Smooth muscle cell (in vitro differentiated cells): ENCODE measurements around the gene TBC1D10A. TPM values are rescaled to one million over a fixed set of nuclear protein-coding genes. Genes with fewer than 3 reads are reported as not detected.

Source experiments
- DNase-seq: peaks from one replicate; lab custom pipeline; 2025; ENCODE audit not compliant: unreplicated experiment; lab: John Stamatoyannopoulos, UW
- H2AFZ ChIP-seq: fragments of 200-600 bp; sonication (generic); 2 replicates; pipeline ENCODE4 v1.6.0; 2016; ENCODE audit warnings: antibody characterized with exemption, low read depth, mild to moderate bottlenecking
- H3F3A ChIP-seq: fragments of 200-600 bp; sonication (generic); 2 replicates; pipeline ENCODE4 v1.6.0; 2017; ENCODE audit warnings: antibody characterized with exemption, low read depth
- H3K27ac ChIP-seq: fragments of 200-600 bp; sonication (generic); 2 replicates; pipeline ENCODE4 v1.5.1; 2016; ENCODE audit warnings: low read depth, mild to moderate bottlenecking
- H3K27me3 ChIP-seq: fragments of 200-600 bp; sonication (generic); 2 replicates; pipeline ENCODE4 v1.6.1; 2016; ENCODE audit warnings: low read depth, mild to moderate bottlenecking
- H3K36me3 ChIP-seq: fragments of 200-600 bp; sonication (generic); 2 replicates; pipeline ENCODE4 v1.5.1; 2016; ENCODE audit warnings: low read depth
- H3K4me1 ChIP-seq: fragments of 200-600 bp; sonication (generic); 2 replicates; pipeline ENCODE4 v1.5.1; 2016; ENCODE audit warnings: low read depth
- H3K4me2 ChIP-seq: fragments of 200-600 bp; sonication (generic); 2 replicates; pipeline ENCODE4 v1.6.0; 2016; ENCODE audit warnings: mild to moderate bottlenecking
- H3K4me3 ChIP-seq: fragments of 200-600 bp; sonication (generic); 2 replicates; pipeline ENCODE4 v1.5.1; 2016; ENCODE audit warnings: mild to moderate bottlenecking
- H3K79me2 ChIP-seq: fragments of 200-600 bp; sonication (generic); 2 replicates; pipeline ENCODE4 v1.6.0; 2016; ENCODE audit warnings: low read depth, mild to moderate bottlenecking
- H3K9ac ChIP-seq: fragments of 200-600 bp; sonication (generic); 2 replicates; pipeline ENCODE4 v1.6.0; 2016; ENCODE audit warnings: low read depth
- H3K9me3 ChIP-seq: fragments of 200-600 bp; sonication (generic); replicated peaks from 2 replicates; pipeline ENCODE4 v1.5.1; 2016; ENCODE audit warnings: low read depth
- H4K20me1 ChIP-seq: fragments of 200-600 bp; sonication (generic); 2 replicates; pipeline ENCODE4 v1.6.0; 2016; ENCODE audit warnings: low read depth
- WGBS: methylation state at CpG from one replicate; pipeline ENCODE4 v1.1.7; 2016; ENCODE audit warnings: low lambda C conversion rate; 5-methylcytosine and 5-hydroxymethylcytosine counted together
- polyA plus RNA-seq: library from polyadenylated mRNA; unstranded; fragments of >200 nt; fragmentation: Nextera tagmentation; extraction: Ambion mirVana; gene quantifications from 2 replicates; pipeline ENCODE4 v1.2.1, GENCODE V29; 2016
- total RNA-seq: library from RNA; depleted of rRNA; stranded (reverse); fragments of >200 nt; gene quantifications from 2 replicates; pipeline ENCODE4 v1.2.3, GENCODE V29; 2014
- TF ChIP-seq, protein P1 (sequence below): fragments of 200-600 bp; sonication (generic); IDR thresholded peaks from 2 replicates; pipeline ENCODE4 v1.5.1; 2017; ENCODE audit warnings: borderline replicate concordance, mild to moderate bottlenecking, antibody characterized with exemption; ENCODE audit not compliant: insufficient read depth, poor library complexity, severe bottlenecking

TBC1D10A gene
- total and polyA plus RNA-seq, 2 experiments from 2014 or later: 16.8 to 51.1 TPM

DNA sequence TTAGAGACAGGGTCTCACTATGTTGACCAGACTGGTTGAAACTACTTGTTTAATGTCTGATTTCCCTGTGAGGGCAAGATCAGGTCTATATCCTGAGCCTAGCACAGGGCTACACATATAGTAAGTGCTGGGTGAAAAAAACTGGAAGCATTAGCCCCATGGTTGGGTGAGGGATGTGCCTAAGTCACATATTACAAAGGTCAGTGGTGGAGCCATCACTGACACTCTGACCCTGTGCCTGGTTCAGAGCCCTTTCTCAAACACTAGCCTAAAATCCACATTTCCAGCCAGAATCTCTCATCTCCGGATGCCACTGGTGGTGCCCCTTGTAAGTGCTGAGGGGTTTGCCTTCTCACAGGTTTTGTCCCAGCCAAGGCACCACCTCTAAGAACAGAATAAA, 9.0 kb downstream of the TBC1D10A start:
- peaks cover under 1% of the 10 kb centered on the region for H3K4me1 ChIP-seq
- H3K4me2 ChIP-seq: peak overlapping the region; percentile 14
- H3K27me3 ChIP-seq: no peaks in the 10 kb centered on the region
- H2AFZ ChIP-seq: no peak overlapping the region
- no peak for DNase-seq
- WGBS: 100% methylated on average over 1 of the region's 1 CpG
- peaks cover 95% of the 10 kb centered on the region for H3K79me2 ChIP-seq
- no peaks in the 10 kb centered on the region for H3K36me3 ChIP-seq
- TF ChIP-seq, protein P1, sequence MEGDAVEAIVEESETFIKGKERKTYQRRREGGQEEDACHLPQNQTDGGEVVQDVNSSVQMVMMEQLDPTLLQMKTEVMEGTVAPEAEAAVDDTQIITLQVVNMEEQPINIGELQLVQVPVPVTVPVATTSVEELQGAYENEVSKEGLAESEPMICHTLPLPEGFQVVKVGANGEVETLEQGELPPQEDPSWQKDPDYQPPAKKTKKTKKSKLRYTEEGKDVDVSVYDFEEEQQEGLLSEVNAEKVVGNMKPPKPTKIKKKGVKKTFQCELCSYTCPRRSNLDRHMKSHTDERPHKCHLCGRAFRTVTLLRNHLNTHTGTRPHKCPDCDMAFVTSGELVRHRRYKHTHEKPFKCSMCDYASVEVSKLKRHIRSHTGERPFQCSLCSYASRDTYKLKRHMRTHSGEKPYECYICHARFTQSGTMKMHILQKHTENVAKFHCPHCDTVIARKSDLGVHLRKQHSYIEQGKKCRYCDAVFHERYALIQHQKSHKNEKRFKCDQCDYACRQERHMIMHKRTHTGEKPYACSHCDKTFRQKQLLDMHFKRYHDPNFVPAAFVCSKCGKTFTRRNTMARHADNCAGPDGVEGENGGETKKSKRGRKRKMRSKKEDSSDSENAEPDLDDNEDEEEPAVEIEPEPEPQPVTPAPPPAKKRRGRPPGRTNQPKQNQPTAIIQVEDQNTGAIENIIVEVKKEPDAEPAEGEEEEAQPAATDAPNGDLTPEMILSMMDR: no peak
- H3K27ac ChIP-seq: peak overlapping the region; percentile 64
- H3K9ac ChIP-seq: no peak overlapping the region
- H3K4me3 ChIP-seq: no peak overlapping the region
- H3F3A ChIP-seq: peaks cover 6% of the 10 kb centered on the region
- peaks cover 99% of the 10 kb centered on the region for H4K20me1 ChIP-seq
- H3K9me3 ChIP-seq: no peaks in the 10 kb centered on the region

DNA sequence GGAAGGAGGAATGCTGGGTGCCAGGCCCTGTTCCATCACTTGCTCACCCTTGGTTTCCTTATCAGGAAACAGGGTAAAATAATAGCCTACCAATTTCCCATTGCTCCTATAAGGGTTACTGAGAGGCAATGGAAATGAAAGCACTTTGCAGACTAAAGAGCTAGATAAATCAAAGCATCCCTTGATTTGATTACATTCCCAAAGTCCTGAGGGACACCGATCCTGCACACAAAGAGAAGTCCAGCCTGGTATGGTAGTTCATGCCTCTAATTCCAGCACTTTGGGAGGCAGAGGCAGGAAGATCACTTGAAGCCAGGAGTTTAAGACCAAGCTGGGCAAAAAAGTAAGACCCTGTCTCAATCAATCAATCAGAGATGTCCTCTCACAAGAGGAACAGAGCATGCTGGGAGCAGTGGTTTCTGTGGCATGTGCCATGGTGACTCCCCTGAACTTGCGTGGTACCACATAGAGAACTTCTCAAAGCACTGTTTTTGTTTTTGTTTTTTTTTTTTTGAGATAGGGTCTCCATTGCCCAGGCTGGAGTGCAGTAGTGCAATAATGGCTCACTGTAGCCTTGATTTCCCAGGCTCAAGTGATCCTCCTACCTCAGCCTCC, 10.7 kb downstream of the TBC1D10A start:
- no peak overlapping the region for H3K4me3 ChIP-seq
- H3K4me1 ChIP-seq: peaks cover 14% of the 10 kb centered on the region
- no peaks in the 10 kb centered on the region for H3K36me3 ChIP-seq
- no peaks in the 10 kb centered on the region for H3K27me3 ChIP-seq
- TF ChIP-seq, protein P1: no peak
- H3K27ac ChIP-seq: peak overlapping the region; percentile 74
- H4K20me1 ChIP-seq: peaks cover 99% of the 10 kb centered on the region
- WGBS: 91% methylated on average over 2 of the region's 2 CpGs
- DNase-seq: no peak
- H3F3A ChIP-seq: peaks cover 20% of the 10 kb centered on the region
- no peak overlapping the region for H3K4me2 ChIP-seq
- H2AFZ ChIP-seq: no peak overlapping the region
- H3K9ac ChIP-seq: no peak overlapping the region
- no peaks in the 10 kb centered on the region for H3K9me3 ChIP-seq
- peaks cover 94% of the 10 kb centered on the region for H3K79me2 ChIP-seq

DNA sequence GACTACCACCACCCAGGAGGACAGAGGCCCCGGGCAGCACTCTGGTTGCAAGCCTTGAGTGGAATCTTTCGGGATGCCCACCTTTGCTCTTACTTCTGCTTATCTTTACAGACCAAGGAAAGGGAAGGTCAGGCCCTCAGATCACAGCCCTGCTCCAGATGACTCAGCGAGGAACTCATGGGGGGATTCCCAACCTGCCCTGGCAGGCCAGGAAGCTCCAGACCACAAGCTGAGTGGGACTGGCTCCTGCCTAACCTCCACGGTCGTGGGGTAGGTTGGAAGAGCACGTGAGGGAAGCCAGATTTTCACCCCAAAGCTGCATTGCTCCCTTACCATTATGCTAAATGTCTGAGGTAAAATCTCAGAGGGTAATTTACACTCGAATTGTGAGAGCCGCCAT, 11.8 kb downstream of the TBC1D10A start:
- Histone ChIP-seq H3K4me3 (no peak overlapping the region), H3K9ac (no peak overlapping the region), H3K4me2 (no peak overlapping the region), H3K36me3 (no peaks in the 10 kb centered on the region), H4K20me1 (peaks cover 99% of the 10 kb centered on the region), H3K4me1 (peaks cover 20% of the 10 kb centered on the region), H3K79me2 (peaks cover 93% of the 10 kb centered on the region), H3K27me3 (no peaks in the 10 kb centered on the region), H3F3A (peaks cover 25% of the 10 kb centered on the region), H3K9me3 (no peaks in the 10 kb centered on the region), H2AFZ (no peak overlapping the region), H3K27ac (peak overlapping the region; percentile 74)
- DNase-seq: no peak
- TF ChIP-seq, protein P1: no peak
- WGBS: 54% methylated on average over 8 of the region's 8 CpGs
